Measurements from ENCODE around the gene TBC1D14. TPM values are rescaled to one million over a fixed set of nuclear protein-coding genes. Genes with fewer than 3 reads are reported as not detected.

TBC1D14 gene
- total RNA-seq, 1 experiment from 2014 or later, result 54.0 TPM

DNA sequence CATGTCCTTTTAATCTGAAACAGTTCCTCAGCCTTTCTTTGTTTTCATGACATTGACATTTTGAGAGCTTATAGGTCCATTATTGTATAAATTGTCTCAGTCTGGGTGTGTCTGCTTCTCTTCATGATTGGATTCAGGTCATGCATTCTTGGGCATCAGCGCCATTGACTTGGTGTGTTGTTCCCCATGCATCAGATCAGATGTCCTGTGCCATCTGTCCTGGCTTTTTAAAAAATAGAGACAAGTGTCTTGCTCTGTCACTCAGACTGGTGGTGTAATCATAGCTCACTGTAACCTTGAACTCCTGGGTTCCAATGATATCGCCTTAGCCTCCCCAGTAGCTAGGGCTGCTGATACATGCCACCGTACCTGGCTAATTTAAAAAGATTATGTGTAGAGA, 55.7 kb downstream of the TBC1D14 start:
- no peak overlapping the region for H3K27ac Mint-ChIP-seq (ENCODE audit: unreplicated experiment)
- H3K36me3 ChIP-seq (ENCODE audit: control insufficient read depth, insufficient read depth, low read length), result no peaks in the 10 kb centered on the region; the same call in none of the 2 replicates
- H3K27me3 Mint-ChIP-seq (ENCODE audit: insufficient read depth, unreplicated experiment), result no peaks in the 10 kb centered on the region
- no peaks in the 10 kb centered on the region for H3K9me3 Mint-ChIP-seq (ENCODE audit: unreplicated experiment)
- no peaks in the 10 kb centered on the region for H3K4me1 ChIP-seq
- H3K36me3 Mint-ChIP-seq (ENCODE audit: insufficient read depth, unreplicated experiment), result peaks cover 33% of the 10 kb centered on the region
- CTCF ChIA-PET, result no interaction called here
- POLR2A ChIA-PET, result no interaction called here
- intact Hi-C loops (cut with micrococcal nuclease; ENCODE audit: unreplicated experiment), result no loop called here
- BruUV-seq (replicated peaks), result no TSS peak
- no peaks in the 10 kb centered on the region for H3K27me3 ChIP-seq (replicated peaks; ENCODE audit: control insufficient read depth, insufficient read depth, low read length)
- H3K4me3 ChIP-seq (ENCODE audit: low read depth, low read length), result no peak overlapping the region
- H3K4me1 Mint-ChIP-seq (ENCODE audit: low read depth, unreplicated experiment), result peaks cover 13% of the 10 kb centered on the region
- TF ChIP-seq, protein P1, sequence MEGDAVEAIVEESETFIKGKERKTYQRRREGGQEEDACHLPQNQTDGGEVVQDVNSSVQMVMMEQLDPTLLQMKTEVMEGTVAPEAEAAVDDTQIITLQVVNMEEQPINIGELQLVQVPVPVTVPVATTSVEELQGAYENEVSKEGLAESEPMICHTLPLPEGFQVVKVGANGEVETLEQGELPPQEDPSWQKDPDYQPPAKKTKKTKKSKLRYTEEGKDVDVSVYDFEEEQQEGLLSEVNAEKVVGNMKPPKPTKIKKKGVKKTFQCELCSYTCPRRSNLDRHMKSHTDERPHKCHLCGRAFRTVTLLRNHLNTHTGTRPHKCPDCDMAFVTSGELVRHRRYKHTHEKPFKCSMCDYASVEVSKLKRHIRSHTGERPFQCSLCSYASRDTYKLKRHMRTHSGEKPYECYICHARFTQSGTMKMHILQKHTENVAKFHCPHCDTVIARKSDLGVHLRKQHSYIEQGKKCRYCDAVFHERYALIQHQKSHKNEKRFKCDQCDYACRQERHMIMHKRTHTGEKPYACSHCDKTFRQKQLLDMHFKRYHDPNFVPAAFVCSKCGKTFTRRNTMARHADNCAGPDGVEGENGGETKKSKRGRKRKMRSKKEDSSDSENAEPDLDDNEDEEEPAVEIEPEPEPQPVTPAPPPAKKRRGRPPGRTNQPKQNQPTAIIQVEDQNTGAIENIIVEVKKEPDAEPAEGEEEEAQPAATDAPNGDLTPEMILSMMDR (IDR thresholded peaks at IDR 0.05; ENCODE audit: insufficient read depth in 1 of 2, low read depth in 1 of 2, low read length in 1 of 2, severe bottlenecking in 1 of 2, unreplicated experiment in 1 of 2), result no peak
- H3K9me3 ChIP-seq, result no peaks in the 10 kb centered on the region
- no peak for DNase-seq
- no peak overlapping the region for H3K4me3 Mint-ChIP-seq (ENCODE audit: unreplicated experiment)

DNA sequence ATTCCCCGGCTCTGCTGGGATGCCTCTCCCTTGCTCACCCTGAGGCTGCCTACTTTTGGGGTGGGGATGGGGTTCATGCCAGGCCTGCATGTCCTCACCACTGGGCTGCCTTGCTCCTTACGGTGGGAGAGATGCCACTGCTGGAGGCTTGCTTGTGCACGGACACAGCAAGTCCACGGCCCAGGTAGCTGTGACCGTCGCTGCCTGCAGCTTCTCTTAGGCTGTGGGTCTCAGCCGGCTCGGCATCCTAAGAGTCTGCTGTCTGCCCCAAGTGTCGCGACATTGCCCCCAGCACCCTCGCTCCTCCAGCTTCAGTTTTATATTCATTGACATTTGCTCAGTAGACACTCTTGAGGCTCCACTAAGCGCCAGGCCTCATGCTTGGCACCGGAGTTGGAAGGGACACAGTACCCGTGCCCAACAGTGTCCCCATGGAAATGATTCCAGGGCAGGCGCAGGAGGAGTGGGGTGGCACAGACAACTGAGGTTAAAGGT, 58.3 kb downstream of the TBC1D14 start:
- Mint-ChIP-seq H3K4me1 (ENCODE audit: low read depth, unreplicated experiment) (peaks cover 18% of the 10 kb centered on the region), H3K27ac (ENCODE audit: unreplicated experiment) (no peak overlapping the region), H3K4me3 (ENCODE audit: unreplicated experiment) (no peak overlapping the region), H3K36me3 (ENCODE audit: insufficient read depth, unreplicated experiment) (peaks cover 33% of the 10 kb centered on the region), H3K27me3 (ENCODE audit: insufficient read depth, unreplicated experiment) (no peaks in the 10 kb centered on the region), H3K9me3 (ENCODE audit: unreplicated experiment) (no peaks in the 10 kb centered on the region)
- H3K36me3 ChIP-seq (ENCODE audit: control insufficient read depth, insufficient read depth, low read length), result no peaks in the 10 kb centered on the region; the same call in 1 of the 2 replicates
- H3K9me3 ChIP-seq, result no peaks in the 10 kb centered on the region
- TF ChIP-seq, protein P1 (IDR thresholded peaks at IDR 0.05; ENCODE audit: insufficient read depth in 1 of 2, low read depth in 1 of 2, low read length in 1 of 2, severe bottlenecking in 1 of 2, unreplicated experiment in 1 of 2), result no peak
- no peak overlapping the region for H3K4me3 ChIP-seq (ENCODE audit: low read depth, low read length)
- CTCF ChIA-PET, result no interaction called here
- intact Hi-C loops (cut with micrococcal nuclease; ENCODE audit: unreplicated experiment), result no loop called here
- POLR2A ChIA-PET, result no interaction called here
- BruUV-seq (replicated peaks), result no TSS peak
- H3K4me1 ChIP-seq, result peaks cover 18% of the 10 kb centered on the region
- H3K27me3 ChIP-seq (replicated peaks; ENCODE audit: control insufficient read depth, insufficient read depth, low read length), result no peaks in the 10 kb centered on the region
- no peak for DNase-seq

- POLR2A ChIA-PET, result no interaction called here
- Mint-ChIP-seq H3K27ac (ENCODE audit: unreplicated experiment) (no peak overlapping the region), H3K4me3 (ENCODE audit: unreplicated experiment) (no peak overlapping the region), H3K27me3 (ENCODE audit: insufficient read depth, unreplicated experiment) (no peaks in the 10 kb centered on the region), H3K4me1 (ENCODE audit: low read depth, unreplicated experiment) (peaks cover 21% of the 10 kb centered on the region), H3K9me3 (ENCODE audit: unreplicated experiment) (no peaks in the 10 kb centered on the region), H3K36me3 (ENCODE audit: insufficient read depth, unreplicated experiment) (peaks cover 34% of the 10 kb centered on the region)
- no peaks in the 10 kb centered on the region for H3K9me3 ChIP-seq
- TF ChIP-seq, protein P1 (IDR thresholded peaks at IDR 0.05; ENCODE audit: insufficient read depth in 1 of 2, low read depth in 1 of 2, low read length in 1 of 2, severe bottlenecking in 1 of 2, unreplicated experiment in 1 of 2), result no peak
- CTCF ChIA-PET, result no interaction called here
- H3K27me3 ChIP-seq (replicated peaks; ENCODE audit: control insufficient read depth, insufficient read depth, low read length), result no peaks in the 10 kb centered on the region
- no peaks in the 10 kb centered on the region; the same call in 1 of the 2 replicates for H3K36me3 ChIP-seq (ENCODE audit: control insufficient read depth, insufficient read depth, low read length)
- intact Hi-C loops (cut with micrococcal nuclease; ENCODE audit: unreplicated experiment), result no loop called here
- no peak overlapping the region for H3K4me3 ChIP-seq (ENCODE audit: low read depth, low read length)
- no peak for DNase-seq
- BruUV-seq (replicated peaks), result no TSS peak
- H3K4me1 ChIP-seq, result peaks cover 18% of the 10 kb centered on the region
Measured at GRCh38 chr4:6968496-6968895, 58.9 kb downstream of the TBC1D14 start.
